A549 (cell line): ENCODE data around the gene HILPDA.

Source experiments
- EP300 ChIP-seq, 2 experiments: fragments of >200 bp; sonication (Bioruptor Twin); formaldehyde crosslinking; IDR thresholded peaks; 2 replicates in 1 of 2; 3 replicates in 1 of 2; pipeline ENCODE4 v1.6.1; 2016 to 2017
- KDM1A ChIP-seq: fragments of 200-600 bp; sonication (generic); IDR thresholded peaks from 2 replicates; pipeline ENCODE4 v1.6.1; 2016; ENCODE audit warnings: low read depth, mild to moderate bottlenecking
- POLR2A ChIP-seq: IDR thresholded peaks from 2 replicates; pipeline ENCODE4 v1.6.1; 2012; ENCODE audit warnings: mild to moderate bottlenecking, low read length
- RARB ChIP-seq: fragments of 250-450 bp; sonication (Bioruptor Pico); IDR thresholded peaks from 2 replicates; pipeline ENCODE4 v1.8.0; 2021; ENCODE audit warnings: mild to moderate bottlenecking, moderate library complexity
- RNF2 ChIP-seq: fragments of 200-600 bp; sonication (generic); IDR thresholded peaks from 2 replicates; pipeline ENCODE4 v1.6.1; 2016; ENCODE audit warnings: low read depth, mild to moderate bottlenecking, antibody characterized with exemption, moderate library complexity, borderline replicate concordance
- TF ChIP-seq, protein P1 (sequence below): fragments of 150-350 bp; IDR thresholded peaks from 2 replicates; pipeline ENCODE4 v1.6.1; 2014; ENCODE audit warnings: low read depth, mild to moderate bottlenecking, low read length
- TF ChIP-seq, protein P2 (sequence below): fragments of >200 bp; sonication (Bioruptor Twin); formaldehyde crosslinking; IDR thresholded peaks from 3 replicates; pipeline ENCODE4 v1.5.1; 2016

DNA sequence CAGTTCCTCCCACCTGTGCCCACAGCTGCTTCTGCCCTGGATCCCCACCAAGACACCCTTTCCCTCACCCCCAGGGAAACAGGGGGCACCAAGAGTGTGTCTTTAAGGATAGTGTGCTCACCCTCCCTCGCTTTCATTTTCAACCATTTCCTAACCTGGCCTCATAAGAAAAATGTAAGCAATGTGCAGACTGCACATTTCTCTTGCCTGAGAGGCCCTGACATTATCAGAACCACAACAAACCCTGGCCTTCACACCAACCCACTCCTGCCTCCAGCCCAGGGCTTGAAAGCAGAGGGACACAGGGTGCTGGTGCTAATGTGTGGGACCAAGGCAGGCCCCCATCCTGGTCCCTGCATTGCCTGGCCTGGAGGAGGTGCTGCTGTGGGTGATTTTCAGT lies 34.9 kb upstream of the HILPDA start:
- TF ChIP-seq KDM1A, result no peak
- TF ChIP-seq EP300 (IDR thresholded peaks at IDR 0.05), result no peak
- TF ChIP-seq, protein P1, sequence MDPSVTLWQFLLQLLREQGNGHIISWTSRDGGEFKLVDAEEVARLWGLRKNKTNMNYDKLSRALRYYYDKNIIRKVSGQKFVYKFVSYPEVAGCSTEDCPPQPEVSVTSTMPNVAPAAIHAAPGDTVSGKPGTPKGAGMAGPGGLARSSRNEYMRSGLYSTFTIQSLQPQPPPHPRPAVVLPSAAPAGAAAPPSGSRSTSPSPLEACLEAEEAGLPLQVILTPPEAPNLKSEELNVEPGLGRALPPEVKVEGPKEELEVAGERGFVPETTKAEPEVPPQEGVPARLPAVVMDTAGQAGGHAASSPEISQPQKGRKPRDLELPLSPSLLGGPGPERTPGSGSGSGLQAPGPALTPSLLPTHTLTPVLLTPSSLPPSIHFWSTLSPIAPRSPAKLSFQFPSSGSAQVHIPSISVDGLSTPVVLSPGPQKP, result no peak
- no peak for TF ChIP-seq POLR2A
- TF ChIP-seq, protein P2, sequence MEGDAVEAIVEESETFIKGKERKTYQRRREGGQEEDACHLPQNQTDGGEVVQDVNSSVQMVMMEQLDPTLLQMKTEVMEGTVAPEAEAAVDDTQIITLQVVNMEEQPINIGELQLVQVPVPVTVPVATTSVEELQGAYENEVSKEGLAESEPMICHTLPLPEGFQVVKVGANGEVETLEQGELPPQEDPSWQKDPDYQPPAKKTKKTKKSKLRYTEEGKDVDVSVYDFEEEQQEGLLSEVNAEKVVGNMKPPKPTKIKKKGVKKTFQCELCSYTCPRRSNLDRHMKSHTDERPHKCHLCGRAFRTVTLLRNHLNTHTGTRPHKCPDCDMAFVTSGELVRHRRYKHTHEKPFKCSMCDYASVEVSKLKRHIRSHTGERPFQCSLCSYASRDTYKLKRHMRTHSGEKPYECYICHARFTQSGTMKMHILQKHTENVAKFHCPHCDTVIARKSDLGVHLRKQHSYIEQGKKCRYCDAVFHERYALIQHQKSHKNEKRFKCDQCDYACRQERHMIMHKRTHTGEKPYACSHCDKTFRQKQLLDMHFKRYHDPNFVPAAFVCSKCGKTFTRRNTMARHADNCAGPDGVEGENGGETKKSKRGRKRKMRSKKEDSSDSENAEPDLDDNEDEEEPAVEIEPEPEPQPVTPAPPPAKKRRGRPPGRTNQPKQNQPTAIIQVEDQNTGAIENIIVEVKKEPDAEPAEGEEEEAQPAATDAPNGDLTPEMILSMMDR, result no peak
- no peak for TF ChIP-seq RNF2
- no peak for TF ChIP-seq RARB (CRISPR knock-in tag)
